Omental fat pad (tissue), 4 donors: ENCODE results near the gene ARFGEF3. TPM values are rescaled to one million over a fixed set of nuclear protein-coding genes. Genes with fewer than 3 reads are reported as not detected.

Source experiments
- ATAC-seq: fragments of 150-250 bp; one replicate; pipeline ENCODE4 v1.9.1; 2016; ENCODE audit warnings: mild to moderate bottlenecking, moderate library complexity; ENCODE audit not compliant: low FRiP score
- DNase-seq: peaks from one replicate; pipeline ENCODE4 v3.0.0-alpha.2; 2019; ENCODE audit warnings: low spot score
- CTCF ChIP-seq, 3 donors: fragments of 450-650 bp; IDR thresholded peaks; one replicate each; pipeline ENCODE4 v1.5.1; 2016 to 2017; ENCODE audit warnings: antibody characterized with exemption in 3 of 3, mild to moderate bottlenecking in 3 of 3, moderate library complexity in 2 of 3
- total RNA-seq, 4 donors: library from RNA; depleted of rRNA; stranded (reverse); fragments of >200 nt; gene quantifications; one replicate each; pipeline ENCODE4 v1.1.0, GENCODE V29; 2016

ARFGEF3 gene
- total RNA-seq, 4 donors from 2014 or later, result 4.3 to 12.7 (median 6.8) TPM

DNA sequence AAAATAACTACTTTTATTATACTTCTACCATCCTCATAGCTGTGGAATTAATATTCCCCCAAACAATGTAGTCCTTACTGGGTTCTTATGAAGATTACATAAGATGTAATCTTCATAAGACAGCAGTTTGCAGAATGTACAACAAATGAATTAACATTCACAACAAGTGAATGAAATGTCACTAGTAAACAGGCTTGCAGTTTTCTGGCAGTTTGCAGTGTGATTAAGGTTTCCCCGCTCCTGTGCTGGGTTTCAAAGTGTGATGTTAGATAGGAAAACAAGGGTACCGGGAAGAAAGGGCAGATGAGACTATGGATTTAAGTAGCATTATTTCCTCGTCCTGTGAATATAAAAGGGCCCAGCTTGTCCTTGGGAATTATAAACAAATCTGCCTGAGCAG is 22.5 kb downstream of the ARFGEF3 start:
- ATAC-seq (no peak), DNase-seq (no peak)
- no peak for TF ChIP-seq CTCF (IDR thresholded peaks at IDR 0.05)

- DNase-seq, result no peak
- TF ChIP-seq CTCF (IDR thresholded peaks at IDR 0.05), result no peak
- no peak for ATAC-seq
These were observed 25.4 kb downstream of the ARFGEF3 start for GRCh38 chr6:138187156-138187555.

- ATAC-seq (no peak), DNase-seq (no peak)
- no peak for TF ChIP-seq CTCF (IDR thresholded peaks at IDR 0.05)
These were observed 26.7 kb downstream of the ARFGEF3 start for GRCh38 chr6:138188278-138188941.

- DNase-seq (no peak), ATAC-seq (no peak)
- no peak for TF ChIP-seq CTCF (IDR thresholded peaks at IDR 0.05)
These were observed 32.5 kb downstream of the ARFGEF3 start for GRCh38 chr6:138194287-138194686.

- DNase-seq (no peak), ATAC-seq (no peak)
- no peak for TF ChIP-seq CTCF (IDR thresholded peaks at IDR 0.05)
These were observed 34.5 kb downstream of the ARFGEF3 start for GRCh38 chr6:138196122-138196738.

- no peak for ATAC-seq
- no peak for TF ChIP-seq CTCF (IDR thresholded peaks at IDR 0.05)
These were observed 35.8 kb downstream of the ARFGEF3 start for GRCh38 chr6:138197570-138197969.

More at GRCh38 chr6:138197570-138197969, 35.8 kb downstream of the ARFGEF3 start:
- DNase-seq, result no peak
